Right lobe of liver (tissue), 4 donors: ENCODE data around the gene SPDYE6.

ENCODE experiments used
- CTCF ChIP-seq, 4 donors: fragments of 200-600 bp in 3 of 4; fragments of 450-650 bp in 1 of 4; IDR thresholded peaks; one replicate each; pipeline versions ENCODE4 v1.5.1 to v1.8.0; 2016 to 2022; ENCODE audit warnings: antibody characterized with exemption in 4 of 4, mild to moderate bottlenecking in 2 of 4
- POLR2A ChIP-seq: fragments of 450-650 bp; IDR thresholded peaks from one replicate; pipeline ENCODE4 v1.6.1; 2017; ENCODE audit warnings: antibody characterized with exemption, mild to moderate bottlenecking
- donor health status: DM: no; HTN: no; CAD: no.
- donor health status: DM: no; HTN: no; CAD: no.
- donor health status: DM: no; HTN: yes; CAD: no.

DNA sequence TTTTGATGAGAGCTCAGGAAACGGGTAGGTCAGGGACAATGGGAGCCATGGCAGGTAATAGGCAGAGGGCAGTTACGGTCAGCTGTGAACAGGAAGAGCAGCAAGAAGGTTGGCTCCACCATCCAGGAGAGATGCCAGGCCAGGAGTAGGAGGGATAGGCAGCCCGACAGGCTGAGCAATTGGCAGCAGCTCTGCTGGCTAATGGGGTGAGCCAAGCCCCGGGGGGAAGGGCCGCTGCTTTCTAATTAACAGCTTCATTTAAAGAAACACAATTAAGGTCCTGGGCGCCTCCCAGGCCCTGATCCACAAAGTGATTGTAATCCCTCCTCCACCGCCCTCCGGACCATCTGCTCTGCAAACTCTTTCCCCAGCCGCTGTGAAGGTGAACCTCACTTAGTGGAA is 45.8 kb downstream of the SPDYE6 start:
- TF ChIP-seq CTCF (IDR thresholded peaks at IDR 0.05) (no peak), POLR2A (no peak)
